HG03520 (cell line): ENCODE measurements around the gene KITLG.
"Not testable (repeated sequence)": the region's sequence is repeated elsewhere in the genome, so short reads cannot be mapped to it uniquely, and the experiment has no call there.

ENCODE experiments used
- ATAC-seq: cut with Tn5 transposase; IDR thresholded peaks from one replicate; pipeline ENCODE4 v1.9.1; 2021; ENCODE audit warnings: mild to moderate bottlenecking, moderate library complexity; ENCODE audit not compliant: unreplicated experiment

Gene KITLG

DNA sequence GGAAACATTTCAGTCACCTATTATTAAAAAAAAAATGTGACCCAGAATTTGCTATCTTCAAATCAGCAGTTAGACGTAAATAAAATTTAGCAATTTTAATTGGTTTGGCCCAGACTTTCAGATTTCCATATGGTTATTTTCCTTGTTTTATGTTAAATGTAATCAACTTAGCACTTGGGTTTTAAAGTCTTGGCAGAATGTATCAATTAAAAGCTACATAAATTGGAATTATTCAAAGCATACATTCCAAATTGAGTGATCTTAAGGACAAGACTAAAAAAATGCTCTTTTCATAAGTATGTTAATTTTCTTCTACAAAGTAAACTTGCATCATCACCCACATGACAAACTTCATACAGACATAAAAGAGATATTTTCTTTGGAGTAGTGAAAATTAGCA is 3.4 kb downstream of the KITLG start:
- no peak for ATAC-seq

DNA sequence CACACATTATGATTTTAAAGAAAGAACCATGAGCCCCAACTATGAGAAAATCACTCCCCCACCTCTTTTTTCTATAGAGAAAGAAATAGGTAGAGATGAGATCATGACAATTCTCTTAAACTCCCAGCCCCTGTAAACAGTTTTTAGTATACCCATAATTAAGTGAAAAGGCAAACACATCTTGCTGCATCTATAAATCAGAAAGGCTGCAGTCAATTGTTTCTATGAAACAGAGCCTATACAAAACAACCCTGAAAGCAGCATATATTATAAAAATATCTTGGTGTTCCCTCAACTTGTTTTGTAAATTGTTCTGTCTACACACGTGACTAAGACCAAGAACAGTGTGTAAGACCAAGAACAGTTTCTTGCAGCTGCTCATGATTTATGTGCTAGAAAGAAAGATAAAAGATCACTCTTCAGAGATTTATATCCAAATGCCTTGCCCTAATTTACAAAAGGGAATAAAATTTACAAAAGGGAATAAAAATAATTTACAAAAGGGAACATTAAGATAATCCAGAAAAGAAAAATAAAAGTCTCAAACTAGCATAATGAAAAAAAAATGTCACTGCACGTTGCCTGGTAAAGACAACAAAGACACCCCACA is 4.8 kb downstream of the KITLG start:
- ATAC-seq: no peak

DNA sequence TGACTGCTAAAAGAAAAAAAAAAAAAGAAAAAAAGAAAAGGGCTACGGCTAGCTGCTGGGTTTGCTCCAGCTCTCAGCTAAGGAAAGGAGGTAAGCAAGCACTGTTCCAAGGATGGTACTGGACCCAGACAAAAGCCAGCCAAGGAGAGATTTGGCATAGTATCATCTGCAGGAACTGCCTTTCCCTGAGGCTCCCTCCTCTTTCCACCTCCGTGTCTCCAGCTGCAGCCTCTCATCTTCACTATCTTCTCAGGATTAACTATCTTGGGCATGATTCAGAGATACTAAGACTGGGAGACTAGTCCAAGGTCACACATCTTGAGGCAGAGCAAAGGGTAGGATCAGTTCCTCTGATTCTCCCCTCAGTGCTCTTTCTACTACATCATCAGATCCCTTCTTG is 6.0 kb downstream of the KITLG start:
- ATAC-seq: no peak

DNA sequence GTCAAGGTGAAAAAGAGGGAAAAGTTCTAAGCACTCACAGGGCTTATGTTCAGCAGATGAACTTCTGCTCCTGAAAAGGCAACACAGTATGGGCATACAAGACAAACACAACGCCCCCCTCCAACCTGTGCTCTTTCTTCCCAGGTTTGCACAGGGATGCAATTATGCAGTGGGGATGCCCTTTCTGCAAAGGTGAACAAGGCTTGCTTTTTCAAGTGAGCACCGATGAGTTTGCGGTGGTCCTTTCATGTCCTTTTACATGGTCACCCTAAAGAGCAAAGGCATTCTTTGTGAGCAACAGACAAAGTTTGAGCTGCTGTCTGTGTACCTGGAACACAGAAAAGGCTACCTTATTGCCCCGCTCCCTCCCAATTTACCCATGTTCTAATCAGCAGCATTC is 6.7 kb downstream of the KITLG start:
- no peak for ATAC-seq

DNA sequence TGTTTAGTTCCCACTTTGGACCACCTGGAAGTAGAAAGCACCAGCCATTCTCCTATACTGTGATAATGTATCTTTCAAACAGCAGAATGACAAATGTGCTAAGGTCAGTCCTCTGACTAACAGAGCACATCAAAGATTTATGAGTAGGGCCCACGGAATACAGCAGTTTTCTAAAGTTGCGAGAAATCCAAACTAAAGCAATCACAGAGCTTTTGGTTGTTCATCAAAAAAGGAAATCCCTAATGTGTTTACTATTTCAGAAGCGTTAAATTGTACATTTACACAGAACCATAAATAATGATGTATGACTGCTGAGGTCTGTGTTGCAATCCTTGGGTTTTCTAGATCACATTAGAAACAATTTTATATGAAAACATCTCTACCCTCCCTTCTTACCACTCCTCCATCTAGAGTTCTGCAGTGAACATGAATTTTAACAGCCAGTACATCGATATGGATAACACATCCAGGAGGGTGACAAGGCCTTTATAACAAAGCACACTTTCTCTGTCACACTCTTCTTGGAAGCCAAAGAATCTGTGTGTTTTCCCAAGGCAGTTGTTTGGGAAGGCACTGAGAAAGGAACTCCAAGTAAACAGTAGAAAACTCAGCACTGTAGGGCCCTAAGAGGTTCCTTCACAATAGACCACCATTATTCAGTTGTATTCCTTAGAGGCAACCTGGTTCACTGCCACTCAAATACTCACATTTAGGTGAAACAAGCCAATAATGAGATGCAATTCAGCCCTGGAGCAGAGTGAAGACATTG is 7.3 kb downstream of the KITLG start:
- ATAC-seq: no peak

DNA sequence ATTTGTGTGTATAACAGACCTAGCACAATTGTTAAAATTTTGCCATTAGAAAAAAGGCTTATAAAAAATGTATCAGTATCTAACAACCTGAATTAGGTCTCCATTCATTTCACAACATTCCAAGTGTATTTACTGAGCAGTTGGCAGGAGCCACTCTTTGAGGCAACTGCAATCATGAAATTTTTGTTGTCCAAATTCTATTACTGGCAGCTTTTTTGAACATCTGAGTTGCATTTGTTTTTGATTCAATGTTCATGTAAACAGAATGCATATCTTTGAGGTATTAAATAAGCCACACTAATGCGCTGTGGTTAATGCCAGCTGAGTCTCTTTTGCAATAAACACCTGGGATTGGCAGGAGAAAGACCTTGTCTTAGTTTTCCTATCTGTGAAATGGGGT is 8.7 kb downstream of the KITLG start:
- no peak for ATAC-seq

DNA sequence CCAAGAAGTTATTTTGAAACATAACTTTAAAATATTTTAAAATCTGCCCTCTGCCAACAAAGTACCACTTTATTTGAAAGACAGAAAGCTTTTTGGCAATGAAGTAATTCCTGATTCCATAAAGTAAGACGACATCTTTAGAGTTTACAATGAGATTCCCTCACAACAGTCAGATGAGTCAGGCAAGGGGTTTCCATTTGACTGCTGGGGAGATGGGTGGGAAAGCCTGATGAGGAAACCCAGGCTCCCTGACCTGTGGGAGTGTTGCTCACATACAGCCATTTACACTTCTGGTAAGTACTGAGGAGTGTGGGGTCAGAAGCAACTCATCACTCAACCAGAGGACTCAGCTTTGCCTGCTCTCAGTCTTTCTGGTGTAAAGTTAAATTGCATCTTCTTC is 10.2 kb downstream of the KITLG start:
- ATAC-seq: no peak

DNA sequence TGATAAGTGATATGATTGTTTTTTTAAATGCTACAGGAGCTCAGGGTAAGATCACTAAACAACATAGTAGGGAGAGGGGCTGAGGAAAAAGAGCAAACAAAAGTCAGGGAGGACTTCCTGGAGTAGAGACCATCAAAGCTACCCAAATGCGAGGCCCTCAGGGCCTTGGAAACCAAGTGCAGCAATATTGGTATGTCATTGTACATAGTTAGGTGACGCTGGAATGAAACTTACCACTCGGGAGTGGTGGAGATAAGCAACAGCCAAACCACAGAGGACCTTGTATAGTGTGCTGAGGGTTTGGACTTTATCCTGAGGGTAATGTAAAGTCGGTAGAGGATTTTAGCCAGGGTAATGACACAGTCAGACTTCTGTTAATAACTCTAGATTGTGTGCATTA is 13.8 kb downstream of the KITLG start:
- no peak for ATAC-seq

DNA sequence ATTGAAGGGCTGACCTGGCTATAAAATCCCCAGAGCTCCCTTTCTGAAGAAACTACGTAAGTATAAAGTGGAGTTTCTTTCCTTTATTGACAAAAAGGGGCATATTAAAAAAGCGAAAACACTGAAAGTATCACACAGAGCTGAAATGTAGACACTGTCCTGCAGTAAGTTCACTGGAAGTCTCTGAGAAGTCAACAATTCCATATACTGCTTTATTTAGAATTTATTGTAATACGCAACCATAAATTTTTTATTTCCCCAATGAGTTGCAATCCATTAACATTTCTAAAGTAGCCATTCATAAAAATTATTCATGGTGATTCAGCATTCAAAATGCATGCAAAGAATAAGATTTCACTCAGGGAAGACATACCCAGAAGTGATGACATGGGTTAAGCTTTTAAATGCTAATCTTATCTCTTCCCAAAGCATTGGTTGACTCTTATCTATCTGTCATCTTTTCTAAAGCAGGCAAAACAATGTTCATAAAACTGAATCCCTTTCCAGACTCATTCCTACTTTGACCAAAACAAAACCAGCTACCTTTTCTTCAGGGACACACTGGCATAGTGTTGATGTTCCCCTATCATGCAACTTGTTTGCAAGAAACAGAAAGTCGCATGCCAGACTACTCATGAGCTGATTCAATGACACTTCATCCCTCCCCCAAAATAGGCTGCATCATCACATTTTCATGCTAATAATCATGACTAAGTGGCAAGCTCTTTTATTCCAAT is 17.3 kb downstream of the KITLG start:
- no peak for ATAC-seq

DNA sequence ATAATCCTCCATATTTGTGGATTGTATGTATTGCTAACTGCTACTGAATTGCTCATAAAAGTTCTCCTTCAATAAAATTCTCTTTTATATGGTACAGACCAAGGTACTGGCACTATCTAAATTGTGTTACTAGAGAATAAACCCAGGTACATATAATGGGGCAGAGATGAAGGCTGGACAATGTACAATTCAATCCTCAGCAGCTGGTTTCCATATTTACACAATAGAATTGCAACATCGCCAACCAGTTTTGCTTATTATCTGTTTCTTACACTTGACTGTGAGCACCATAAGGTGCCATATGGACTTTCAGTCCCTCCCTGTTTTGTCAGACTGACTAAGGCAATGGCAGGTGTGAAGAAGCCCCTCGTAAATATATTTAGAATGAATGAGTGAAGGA is 18.1 kb downstream of the KITLG start:
- no peak for ATAC-seq

DNA sequence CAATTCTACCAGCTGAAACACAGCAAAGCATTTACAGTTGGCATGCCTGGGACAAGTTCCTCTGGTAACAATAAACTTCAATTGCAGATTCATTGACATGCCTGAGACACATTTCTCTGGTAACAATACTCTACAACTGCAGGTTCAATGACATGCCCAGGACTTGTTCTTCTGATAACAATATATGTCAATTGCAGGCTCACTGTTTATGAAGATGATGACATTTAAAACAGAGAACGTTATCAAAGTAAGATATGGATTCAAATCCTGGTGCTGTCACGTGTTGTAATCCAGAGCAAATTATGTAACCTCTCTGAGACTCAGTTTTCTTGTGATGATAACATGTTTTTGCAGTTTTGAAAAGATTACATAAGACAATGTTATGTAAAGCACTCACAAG is 20.5 kb downstream of the KITLG start:
- no peak for ATAC-seq

DNA sequence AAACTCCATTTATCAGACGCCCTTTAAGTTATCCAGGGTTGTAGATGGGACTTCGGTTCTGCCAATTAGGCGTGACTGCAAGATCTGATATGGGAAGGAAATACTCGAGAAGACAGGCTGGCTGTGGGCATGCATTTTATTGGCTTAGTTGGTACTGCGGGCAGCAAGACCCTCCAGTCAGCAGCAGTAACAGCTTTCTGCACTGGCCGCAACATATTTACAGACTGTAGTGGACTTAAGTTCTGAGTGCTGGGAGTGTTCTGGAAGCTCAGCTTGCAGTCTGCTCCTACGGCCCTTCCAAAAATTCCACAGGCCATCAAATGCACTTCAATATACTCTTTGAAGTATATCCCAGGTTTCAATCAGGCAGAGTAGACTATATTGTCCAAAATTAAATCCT is 21.1 kb downstream of the KITLG start:
- no peak for ATAC-seq

DNA sequence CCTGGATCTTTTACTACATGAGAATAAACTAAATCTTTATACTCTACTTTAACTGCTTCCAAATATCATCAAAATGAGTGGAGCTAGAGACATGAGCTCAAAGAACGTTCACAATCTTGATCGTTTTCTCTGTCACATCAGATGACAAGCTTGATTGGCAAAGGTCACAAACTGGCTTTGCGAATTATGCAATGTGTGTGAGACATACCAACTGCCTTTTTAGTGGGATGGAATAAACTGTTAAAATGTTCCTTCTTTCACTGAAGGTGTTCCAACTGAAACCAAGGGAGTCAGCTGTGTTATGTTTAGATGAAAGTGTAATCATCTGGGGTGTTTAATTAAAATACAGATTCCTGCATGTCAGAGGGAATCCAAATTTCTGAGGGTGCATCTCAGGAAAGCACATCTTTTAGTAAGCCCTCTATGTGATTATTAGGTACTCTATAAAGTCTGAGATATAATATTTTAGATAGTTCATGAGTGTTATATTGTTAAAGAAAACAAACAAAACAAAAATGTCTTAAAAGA is 21.9 kb downstream of the KITLG start:
- ATAC-seq: no peak

DNA sequence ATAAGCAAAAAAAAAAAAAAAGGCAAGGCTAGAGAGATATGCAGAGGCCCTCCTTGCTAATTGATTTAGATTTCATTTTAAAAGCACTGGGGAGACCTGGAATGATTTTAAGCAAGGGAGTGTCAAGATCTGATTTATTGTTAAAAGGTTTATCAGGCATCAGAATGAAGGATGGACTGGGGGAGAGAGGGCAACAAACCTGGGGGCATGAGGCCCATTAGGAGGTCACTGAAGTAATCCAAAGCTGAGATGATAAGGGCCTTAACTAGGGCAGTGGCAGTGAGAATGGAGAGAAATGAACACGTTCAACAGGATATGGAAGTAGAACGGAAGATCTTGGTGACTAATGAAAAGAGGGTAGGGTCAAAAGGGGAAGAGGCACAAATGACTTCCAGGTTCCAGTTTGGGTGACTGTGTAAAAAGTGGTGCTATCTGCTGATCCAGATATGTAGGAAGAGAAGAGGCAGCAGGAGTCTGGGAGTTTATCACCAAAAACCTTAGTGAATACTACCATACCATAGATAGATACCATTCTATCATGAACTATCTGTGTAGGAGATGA is 24.0 kb downstream of the KITLG start:
- no peak for ATAC-seq

DNA sequence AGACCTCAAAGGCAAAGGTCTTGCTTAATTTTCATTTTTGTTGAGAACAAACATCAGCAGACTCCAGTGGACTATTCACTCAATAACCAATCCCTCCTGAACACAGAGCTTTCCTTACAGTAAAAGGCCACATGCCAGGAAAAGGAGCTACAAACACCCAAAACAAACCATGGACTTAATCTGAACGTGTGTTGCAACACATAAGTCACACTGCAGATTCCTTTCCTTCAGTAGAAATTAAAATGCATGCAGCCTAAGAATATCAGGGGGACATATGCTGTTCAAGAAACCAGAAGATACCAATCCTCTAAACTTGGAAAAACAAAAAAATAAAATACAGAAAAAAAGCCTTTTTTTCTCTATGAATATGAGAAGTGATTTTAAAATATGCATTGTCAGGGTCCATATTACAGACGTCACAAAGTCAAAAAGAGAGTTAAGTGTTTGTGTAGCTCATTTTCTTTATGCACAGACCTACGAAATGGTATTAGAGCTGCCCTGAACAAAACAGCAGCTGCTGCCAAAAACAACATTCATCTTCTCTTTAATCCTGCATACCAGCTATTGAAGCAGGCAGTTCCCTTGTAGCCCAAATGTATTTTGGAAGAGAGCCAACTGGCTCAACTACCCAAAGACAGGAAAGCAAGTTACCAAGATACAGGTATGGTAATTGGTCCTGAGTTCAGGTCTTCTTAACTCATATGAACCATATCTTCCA is 26.2 kb downstream of the KITLG start:
- ATAC-seq: no peak

DNA sequence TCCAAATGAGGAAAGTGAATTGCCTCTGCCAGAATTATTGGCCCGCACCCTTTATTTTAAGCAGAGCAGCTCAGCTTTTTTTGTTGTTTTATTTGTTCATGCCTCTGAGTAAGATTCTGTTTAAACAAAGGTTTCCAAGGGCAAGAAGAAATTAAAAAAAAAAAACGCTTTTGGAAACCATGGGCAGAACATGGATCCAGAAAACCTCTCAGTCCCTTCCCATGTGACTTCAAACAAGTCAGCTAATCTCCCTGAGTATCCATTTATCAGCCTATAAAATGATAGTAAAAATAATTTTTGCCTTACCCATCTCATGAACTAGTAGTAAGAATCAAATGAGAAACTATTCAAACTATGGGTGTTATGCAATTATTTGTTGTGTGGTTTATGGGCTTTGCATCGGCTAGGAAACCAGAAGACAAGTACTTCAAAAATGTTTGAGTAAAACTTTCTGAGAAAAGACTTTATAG is 27.6 kb downstream of the KITLG start:
- no peak for ATAC-seq

DNA sequence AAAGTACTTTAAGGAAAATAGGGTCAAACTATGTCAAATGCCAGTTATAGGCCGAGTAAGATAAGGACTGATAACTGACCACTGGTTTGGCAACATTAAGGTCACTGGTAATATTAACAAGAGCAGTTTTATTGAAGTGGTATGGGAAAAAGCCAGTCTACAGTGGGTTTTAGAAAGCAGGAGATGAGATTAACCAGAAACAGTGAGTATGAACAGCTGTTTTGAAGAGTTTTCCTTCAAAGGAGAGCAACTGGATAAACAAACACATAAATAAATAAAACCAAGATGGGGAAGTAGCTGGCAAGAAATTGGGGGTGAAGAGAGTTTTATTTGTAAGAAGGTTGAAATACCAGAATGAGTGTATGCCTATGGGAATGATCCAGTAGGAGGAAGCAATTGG is 30.3 kb downstream of the KITLG start:
- no peak for ATAC-seq

DNA sequence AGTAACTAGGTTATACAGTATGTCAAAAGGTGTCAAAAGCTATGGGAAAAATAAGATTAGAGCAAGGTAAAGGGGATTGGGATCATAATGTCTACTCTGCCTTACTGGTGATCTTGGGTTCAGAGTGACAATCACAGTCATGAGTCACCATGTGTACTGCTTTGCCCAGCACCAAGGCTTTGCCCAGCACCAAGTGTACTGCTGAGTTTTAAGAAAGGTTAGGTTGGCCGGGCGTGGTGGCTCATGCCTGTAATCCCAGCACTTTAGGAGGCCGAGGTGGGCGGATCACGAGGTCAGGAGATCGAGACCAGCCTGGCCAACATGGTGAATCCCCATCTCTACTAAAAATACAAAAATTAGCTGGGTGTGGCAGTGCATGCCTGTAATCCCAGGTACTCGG is 32.3 kb downstream of the KITLG start:
- not testable (repeated sequence) for ATAC-seq

DNA sequence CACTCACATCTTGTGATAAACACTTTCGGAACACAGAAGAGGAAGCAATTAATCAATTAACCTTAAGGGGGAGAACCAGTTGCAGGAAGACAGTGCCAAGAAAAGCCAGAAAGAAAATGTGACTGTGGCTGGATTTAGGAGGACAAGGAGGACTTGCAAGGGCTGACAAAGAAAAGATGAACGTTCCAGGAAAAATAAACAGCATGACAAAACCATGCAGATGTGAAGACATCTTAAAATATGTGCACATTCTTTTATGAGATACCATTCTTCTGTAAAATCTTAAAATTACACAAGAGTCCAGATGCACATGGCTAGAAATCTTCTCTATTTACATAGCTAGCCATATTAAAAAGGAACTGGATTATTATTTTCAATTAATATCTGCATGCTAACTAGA is 33.4 kb downstream of the KITLG start:
- no peak for ATAC-seq

DNA sequence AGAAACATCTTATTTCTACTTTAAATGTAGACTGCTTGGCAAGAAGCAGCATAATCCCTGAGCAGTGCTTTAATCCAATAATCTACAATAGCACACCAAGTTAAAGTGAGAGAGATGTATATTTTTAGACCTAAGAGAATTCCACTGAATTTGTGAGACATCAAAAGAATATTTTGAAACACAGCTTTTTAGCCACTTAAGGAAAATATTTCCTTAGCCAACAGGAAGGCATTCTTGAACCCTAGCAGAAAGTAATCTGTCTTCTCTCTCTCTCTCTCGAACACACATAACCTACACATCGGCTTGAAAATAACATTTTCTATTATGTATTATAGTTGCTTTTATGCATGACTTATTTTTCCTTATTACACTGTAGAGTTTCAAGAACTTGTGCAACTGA is 34.0 kb downstream of the KITLG start:
- no peak for ATAC-seq
